HG03432 (cell line): ENCODE data around the gene PLPPR1.
"Not testable (repeated sequence)": the region's sequence is repeated elsewhere in the genome, so short reads cannot be mapped to it uniquely, and the experiment has no call there.

ENCODE experiments used
- ATAC-seq: cut with Tn5 transposase; IDR thresholded peaks from one replicate; pipeline ENCODE4 v1.9.1; 2021; ENCODE audit warnings: mild to moderate bottlenecking, moderate library complexity; ENCODE audit not compliant: unreplicated experiment

The PLPPR1 gene

DNA sequence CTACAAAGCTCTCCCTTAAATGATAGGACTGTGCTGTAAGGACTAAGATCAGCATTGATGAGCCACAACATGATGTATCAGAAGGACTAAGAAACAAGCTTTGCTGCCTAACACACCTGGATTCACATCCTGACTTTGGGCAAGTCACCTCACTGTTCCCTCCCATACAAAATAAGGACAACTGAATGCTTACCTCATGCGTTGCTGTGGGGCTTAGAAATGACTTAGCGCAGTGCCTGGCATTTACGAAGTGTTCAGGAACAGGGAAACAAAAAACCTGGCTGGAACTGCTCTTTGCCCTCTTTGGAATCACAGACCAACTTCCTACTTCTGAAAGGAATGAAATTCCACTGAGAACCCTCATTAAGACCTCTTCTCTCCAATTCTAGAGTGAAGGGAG, 242.6 kb downstream of the PLPPR1 start:
- no peak for ATAC-seq

DNA sequence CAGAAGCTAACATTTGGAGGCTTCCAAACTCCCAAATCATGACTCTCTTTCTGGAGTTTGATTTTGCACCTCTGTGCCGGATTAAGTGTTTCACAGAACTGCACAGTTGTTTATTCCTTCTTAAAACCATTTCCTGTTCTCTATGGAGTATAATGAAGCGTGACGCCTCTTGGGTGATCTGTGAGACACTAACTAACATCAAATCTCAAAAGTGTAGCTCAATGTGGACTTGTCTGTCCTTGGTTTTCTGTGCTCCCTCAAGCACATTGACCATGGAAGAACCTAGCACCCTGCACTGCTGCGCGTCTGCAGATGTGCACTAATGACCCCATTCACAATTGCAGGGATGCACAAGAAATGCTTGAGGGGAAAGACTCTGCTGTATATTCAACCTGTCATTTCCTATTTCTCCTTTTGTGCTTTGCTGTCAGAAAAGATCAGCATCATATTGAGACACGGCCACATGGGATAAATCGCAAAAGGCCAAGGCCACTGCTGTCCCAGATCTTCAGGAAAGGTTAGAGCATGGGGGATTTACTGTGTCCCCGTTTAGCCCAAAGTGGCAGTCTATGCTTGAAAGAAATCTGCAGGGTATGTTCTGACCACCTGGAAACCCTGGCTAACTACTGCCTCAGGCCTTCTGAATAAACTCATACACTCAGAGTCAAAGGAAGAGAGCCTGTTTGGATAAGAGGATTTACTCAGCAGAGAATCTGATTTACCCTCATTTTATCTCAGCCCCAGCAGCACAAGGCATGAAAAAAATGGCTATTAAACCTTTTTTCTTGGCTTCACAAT, 246.6 kb downstream of the PLPPR1 start:
- no peak for ATAC-seq

DNA sequence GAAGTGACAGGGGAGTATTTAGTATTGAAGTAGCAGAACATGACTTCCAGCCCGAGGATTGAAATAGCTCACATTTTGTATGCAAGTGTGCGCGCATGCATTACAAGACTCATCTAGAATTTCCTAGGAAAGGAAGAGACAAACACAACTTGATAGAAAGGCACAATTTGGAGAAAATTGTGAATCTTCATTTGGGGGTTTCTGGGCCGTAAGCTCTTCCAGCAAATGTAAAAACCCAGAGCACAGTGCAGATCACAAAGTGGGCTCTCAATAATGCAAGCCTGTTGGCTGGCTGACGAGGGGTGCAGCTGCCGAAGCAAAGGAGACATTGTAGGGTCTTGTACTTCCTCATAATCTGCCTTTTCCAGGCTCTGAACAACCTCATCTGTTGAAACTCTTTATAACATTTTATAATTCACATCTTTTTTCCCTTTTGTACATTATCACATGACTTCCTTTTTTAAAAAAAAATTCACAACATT, 247.3 kb downstream of the PLPPR1 start:
- no peak for ATAC-seq

DNA sequence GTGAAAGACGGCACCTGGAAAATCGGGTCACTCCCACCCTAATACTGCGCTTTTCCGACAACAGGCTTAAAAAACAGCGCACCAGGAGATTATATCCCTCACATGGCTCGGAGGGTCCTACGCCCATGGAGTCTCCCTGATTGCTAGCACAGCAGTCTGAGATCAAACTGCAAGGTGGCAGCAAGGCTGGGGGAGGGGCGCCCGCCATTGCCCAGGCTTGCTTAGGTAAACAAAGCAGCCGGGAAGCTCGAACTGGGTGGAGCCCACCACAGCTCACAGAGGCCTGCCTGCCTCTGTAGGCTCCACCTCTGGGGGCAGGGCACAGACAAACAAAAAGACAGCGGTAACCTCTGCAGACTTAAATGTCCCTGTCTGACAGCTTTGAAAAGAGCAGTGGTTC, 262.5 kb downstream of the PLPPR1 start:
- ATAC-seq: not testable (repeated sequence)

DNA sequence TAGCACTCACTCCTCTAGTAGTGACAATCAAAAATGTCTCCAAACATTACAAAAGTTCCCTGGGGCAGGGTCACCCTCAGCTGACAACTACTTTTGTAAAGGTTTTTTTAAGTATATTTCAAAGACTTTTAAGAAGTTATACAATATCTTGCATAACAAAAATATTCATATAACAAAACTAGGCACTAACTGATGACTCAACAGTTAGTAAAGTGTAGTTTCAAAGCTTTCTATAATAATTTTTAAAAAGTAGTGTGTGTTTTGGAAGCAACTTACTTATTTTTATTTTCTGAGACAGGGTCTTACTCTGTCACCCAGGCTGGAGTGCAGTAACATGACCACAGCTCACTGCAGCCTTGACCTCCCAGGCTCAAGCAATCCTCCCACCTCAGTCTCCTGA, 271.4 kb downstream of the PLPPR1 start:
- no peak for ATAC-seq

DNA sequence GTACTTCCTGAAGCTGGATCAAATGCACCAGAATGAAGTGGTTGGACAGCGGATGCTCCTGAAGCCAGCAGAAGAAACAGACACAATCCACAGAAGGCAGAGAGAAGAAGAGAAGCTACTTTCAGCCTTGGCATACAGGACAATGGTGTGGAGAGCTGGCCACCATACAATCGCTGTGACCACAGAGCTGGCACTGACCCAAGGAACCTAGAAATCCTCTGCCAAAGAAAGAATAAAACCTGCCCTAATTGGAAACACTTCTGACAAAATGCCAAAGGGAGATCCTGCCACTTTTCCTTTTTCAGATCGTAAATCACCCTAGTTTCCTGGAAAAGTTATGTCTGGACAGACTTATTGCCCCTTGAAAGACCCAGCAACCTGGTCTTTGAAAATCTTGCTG, 278.5 kb downstream of the PLPPR1 start:
- no peak for ATAC-seq

DNA sequence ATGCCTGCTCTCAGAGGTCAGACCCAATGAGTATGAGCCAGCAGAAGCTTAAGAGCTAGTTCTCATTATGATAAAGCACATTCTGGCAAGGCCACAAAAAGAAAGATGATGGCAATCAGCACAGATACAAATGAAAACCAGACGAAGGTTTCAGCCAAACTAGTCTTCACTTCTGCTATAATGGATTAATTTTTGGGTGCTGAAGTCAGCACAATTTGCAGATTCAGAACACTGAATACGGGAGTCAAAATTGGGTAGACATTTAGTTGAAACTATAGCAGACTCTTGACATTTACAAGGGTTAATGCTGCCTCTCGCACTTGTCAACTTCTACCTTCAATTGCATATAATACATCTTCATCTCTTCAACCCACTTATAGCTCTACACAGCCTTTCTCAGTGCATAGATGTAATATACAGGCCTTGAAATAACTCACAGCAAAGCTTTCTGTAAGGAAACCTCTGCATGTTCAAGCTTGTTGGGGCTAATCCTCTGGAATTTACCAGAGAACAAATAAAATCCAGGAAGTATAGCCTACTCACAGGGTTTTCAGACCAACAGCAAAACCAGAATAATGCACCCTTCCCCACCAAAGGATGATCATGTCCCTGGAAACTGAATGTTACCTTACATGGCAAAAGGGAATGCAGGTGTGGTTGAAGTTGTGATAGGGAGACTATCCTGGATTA, 279.1 kb downstream of the PLPPR1 start:
- ATAC-seq: no peak

DNA sequence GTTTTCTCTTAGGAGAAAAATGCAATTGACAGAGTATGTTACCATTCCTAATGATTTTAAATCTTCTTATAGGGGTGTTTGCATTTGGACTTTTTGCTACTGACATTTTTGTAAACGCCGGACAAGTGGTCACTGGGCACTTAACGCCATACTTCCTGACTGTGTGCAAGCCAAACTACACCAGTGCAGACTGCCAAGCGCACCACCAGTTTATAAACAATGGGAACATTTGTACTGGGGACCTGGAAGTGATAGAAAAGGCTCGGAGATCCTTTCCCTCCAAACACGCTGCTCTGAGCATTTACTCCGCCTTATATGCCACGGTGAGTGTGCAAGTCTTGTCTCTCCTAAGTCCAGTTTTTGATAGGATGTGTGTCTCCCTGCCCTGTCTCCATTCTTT, 280.6 kb downstream of the PLPPR1 start:
- no peak for ATAC-seq

DNA sequence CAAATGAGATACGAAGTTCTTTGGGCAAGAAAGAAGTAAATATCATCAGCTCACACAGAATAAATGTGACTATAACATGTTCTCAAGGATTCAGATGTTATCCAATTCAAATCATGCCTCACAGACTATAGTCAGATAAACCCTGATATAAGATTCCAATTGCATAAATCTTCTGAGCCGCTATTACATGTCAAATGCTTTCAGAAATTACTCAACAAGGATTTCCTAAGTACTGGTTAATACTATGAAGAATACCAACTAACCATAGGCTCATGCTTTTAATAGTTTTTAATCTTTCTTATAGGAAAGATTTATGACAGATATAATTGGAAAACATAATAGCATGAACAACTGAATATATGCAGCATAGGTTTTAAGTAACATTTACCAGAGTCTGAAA, 282.7 kb downstream of the PLPPR1 start:
- ATAC-seq: no peak

DNA sequence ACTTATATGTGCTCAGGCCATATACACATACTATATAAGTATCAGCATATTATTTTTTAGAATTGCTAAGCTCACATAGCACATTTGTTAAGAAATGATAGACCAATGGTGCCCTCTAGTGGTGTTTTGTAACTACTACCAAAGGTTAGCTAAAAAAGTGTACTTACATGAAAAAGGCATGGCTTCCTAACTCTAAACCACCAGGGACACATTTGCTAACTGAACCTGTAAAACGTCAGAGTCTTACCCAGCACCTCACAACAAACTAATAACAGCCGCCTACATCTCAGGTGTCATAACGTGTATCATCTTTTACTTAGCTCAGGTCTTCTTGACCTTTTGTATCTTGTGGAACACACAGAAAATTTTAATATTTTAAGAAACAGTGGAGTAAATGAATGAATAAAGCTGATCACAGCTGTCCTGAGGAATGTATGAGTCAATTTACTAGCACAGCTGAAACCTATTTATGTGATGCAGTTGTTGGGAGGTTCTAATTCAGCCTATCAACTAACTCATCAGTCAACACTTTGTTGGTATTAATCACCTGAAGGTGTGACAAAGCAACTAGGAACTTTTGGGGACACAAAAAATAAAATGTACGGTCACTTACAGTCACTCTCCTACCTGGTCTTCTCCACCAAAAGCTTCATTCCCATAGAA, 283.4 kb downstream of the PLPPR1 start:
- peak; percentile 92 for ATAC-seq

DNA sequence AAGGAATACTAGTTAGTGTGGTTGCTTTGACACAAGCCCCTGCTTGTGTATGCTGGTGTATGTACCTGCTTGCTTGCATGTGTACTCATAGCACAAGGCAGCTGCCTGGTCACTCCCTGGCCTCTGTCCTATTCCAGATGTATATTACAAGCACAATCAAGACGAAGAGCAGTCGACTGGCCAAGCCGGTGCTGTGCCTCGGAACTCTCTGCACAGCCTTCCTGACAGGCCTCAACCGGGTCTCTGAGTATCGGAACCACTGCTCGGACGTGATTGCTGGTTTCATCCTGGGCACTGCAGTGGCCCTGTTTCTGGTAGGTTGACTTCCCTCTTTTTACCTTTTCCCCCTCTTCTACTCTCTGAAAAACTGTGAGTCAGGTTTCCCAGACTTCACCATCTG, 284.1 kb downstream of the PLPPR1 start:
- ATAC-seq: no peak

DNA sequence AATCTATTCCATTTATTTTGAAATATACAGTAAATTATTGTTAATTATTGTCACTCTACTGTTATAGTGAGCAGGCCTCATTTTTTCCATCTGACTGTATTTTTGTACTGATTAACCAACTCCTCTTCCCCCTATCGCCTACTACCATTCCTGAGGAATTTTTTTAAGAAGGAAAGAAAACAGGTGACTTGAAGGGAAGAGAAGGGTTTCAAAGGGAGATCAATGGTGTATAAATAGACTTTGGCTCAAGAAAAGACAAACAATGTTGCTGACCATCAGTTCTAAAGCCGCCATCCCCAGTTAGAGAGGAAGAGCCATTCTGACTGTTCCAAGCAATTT, 286.6 kb downstream of the PLPPR1 start:
- no peak for ATAC-seq

DNA sequence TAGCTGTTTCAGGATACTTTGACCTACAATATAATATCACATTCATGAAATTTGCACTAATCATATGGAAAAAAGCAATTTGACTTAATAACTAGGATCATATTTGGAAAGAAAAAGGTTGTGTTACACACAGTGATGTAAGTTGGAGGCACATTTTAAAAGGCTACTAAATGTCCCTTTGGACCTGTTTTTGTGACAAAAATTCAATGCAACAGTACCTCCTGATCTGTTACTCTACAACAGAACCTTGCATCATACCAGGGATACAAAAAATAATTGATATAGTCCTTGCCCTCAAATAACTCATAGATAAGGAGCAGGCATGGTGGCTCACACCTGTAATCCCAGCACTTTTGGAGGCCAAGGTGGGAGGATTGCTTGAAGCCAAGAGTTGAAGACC, 289.2 kb downstream of the PLPPR1 start:
- no peak for ATAC-seq

DNA sequence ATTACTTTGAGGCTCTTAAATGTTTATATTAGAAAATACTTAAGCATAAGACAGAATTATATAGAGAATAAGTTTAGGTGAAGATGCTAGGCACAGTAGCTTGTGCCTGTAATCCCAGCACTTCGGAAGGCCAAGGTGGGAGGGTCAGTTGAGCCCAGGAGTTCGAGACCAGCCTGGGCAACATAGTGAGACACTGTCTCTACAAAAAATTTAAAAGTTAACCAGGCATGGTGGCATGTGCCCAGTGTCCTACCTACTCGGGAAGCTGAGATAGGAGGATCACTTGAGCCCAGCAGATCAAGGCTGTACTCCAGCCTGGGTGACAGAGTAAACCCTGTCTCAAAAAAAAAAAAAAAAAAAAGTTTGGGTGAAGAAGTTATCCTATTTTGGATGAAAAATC, 294.6 kb downstream of the PLPPR1 start:
- ATAC-seq: no peak

DNA sequence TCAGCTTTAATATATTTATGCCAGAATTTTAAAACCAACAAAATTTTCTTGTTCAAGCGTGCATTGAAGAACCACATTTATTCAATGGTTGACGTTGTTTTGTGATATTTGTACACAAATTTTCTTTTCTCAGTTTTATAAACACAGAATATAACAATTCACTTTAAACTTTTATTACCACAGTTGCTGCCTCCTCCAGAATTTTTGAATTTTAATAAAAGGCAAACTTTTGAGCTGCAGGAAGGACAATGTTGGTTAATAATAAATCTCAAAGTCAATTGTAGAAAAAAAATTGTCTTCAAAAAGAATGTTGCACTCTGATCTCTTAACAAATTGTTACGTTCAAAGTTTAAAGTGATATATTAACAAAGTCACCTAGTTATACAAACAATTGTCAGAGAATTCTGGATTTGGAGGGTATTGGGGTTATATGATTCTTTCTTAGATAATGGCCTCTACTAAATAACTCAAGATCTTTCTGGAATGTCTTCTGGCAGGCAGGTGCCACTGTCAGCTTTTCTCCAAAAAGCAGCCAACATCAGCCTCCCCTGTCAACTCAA, 295.8 kb downstream of the PLPPR1 start:
- no peak for ATAC-seq

DNA sequence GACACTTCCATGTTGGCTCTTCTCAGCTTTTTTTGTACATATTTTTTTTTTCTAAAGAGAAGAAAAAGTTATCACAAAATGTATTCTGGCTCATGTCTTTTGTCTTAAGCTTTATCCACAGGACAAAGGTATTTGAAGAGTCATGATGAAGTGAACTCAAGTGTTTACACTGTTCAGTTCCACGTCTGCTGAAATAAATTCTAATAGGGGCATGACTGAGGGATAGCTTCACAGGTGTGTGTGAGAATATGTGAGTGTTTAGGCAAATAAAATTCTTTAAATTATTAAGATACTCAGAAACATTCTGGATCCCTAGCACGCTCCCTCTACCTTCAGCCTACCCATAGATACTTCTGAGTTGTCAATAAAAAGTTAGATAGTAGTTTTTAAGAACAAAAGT, 296.5 kb downstream of the PLPPR1 start:
- no peak for ATAC-seq

DNA sequence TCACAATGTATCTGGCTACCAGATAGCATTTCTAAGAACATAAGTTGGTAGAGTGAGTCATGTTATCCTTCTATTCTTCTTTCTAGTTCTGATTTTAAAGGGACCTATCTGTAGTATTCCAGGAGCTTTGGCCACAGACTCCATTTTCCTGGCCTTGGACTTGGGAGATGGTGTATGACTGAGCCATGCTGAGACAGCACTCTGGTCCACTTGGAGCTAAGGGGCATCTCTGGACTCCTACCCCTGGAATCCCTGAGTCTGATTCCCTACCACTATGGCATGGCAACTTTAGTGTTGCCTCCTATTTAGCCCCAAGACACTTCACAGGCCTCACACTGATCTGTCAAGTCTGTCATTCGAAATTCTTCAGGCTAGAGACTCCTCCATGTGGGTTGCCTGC, 297.5 kb downstream of the PLPPR1 start:
- no peak for ATAC-seq

DNA sequence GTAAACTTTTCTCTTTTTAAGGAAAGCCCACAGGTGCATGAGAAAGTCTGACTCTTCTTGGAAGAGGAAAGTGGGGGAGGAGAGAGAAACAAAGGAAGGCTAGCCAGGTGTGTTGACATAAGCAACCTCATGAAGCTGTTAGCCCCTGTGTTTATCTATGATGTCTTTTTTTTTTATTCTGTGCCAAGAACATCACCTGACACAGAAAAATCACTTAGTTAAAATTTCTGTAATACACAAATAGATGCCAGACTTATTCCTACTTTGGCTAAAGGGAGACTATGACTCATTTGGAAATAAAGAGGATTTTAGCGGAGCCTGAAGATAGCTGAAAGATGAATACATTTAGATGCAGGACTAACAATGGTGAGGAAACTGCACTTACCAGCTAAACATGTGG, 298.0 kb downstream of the PLPPR1 start:
- no peak for ATAC-seq

DNA sequence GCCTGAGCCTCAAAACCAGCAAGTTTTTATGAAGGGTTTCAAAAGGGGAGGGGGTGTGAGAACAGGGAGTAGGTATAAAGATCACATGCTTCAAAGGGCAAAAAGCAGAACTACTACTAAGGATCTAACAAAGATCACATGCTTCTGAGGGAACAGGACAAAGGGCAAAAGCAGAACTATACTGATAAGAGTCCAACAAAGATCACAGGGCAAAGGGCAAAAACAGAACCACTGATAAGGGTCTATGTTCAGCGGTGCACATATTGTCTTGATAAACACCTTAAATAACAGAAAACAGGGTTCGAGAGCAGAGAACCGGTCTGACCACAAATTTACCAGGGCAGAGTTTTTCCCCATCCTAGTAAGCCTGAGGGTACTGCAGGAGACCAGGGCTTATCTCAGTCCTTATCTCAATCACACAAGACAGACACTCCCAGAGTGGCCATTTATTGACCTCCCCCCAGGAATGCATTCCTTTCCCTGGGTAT, 298.9 kb downstream of the PLPPR1 start:
- not testable (repeated sequence) for ATAC-seq

DNA sequence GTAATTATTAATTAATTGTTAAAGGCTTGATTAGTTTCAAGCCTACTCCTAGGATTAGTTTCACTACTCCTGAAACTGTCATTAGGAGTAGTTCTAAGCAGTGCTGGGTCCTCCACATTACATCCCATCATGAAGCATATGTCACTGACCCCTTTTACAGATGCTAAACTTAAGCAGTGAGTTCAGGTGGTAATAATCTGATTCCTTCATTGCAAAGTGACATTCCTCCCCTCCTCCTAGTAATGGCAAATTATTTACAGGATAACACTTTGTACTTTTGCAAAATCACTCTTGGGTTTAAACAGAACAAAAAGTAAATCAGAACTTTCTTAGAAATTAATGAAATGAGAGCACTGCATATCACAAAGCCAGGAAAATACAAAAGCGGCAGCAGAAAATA, 303.8 kb downstream of the PLPPR1 start:
- no peak for ATAC-seq

DNA sequence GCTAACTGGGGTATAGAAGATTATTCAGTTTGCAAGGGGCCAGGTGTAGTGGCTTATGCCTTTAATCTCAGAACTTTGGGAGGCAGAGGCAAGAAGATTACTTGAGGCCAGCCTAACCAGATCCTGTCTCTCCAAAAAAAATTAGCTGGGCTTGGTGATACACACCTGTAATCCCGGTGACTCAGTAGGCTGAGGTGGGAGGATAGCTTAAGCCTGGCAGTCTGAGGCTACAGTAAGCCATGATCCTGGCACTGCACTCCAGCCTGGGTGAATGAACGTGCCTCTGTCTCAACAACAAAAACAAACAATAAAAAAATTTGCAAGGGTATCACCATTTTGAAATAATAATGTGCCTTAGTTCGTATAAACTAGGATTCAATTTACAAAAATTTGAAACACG, 305.0 kb downstream of the PLPPR1 start:
- ATAC-seq: no peak
